H9 (cell line): ENCODE data around the gene SLC6A18. TPM values are rescaled to one million over a fixed set of nuclear protein-coding genes. Genes with fewer than 3 reads are reported as not detected.

Experiments used
- DNase-seq: peaks from one replicate; pipeline ENCODE4 v3.0.0-alpha.2; 2017
- H2AFZ ChIP-seq: one replicate; pipeline ENCODE4 v1.6.1; 2013; ENCODE audit warnings: mild to moderate bottlenecking, low read length, control low read depth, moderate library complexity
- H2AK5ac ChIP-seq: 2 replicates; pipeline ENCODE4 v1.6.1; 2013; ENCODE audit warnings: low read length, control low read depth, mixed read lengths; ENCODE audit not compliant: insufficient read length
- H2BK120ac ChIP-seq: one replicate; pipeline ENCODE4 v1.6.1; 2013; ENCODE audit warnings: low read depth, mild to moderate bottlenecking, low read length, control low read depth, inconsistent platforms; ENCODE audit not compliant: poor library complexity, severe bottlenecking
- H2BK12ac ChIP-seq: 2 replicates; pipeline ENCODE4 v1.6.1; 2013; ENCODE audit warnings: low read length, control low read depth, mixed read lengths, low read depth; ENCODE audit not compliant: insufficient read length
- H2BK15ac ChIP-seq: 2 replicates; pipeline ENCODE4 v1.6.1; 2013; ENCODE audit warnings: low read depth, low read length, control low read depth
- H2BK20ac ChIP-seq: one replicate; pipeline ENCODE4 v1.6.1; 2013; ENCODE audit warnings: low read depth, mild to moderate bottlenecking, low read length, control low read depth, inconsistent platforms; ENCODE audit not compliant: poor library complexity, severe bottlenecking
- H2BK5ac ChIP-seq: 2 replicates; pipeline ENCODE4 v1.6.1; 2013; ENCODE audit warnings: low read length, control low read depth, mixed read lengths; ENCODE audit not compliant: insufficient read length
- H3K14ac ChIP-seq: 2 replicates; pipeline ENCODE4 v1.6.1; 2013; ENCODE audit warnings: low read length, control low read depth; ENCODE audit not compliant: insufficient read depth
- H3K18ac ChIP-seq: 2 replicates; pipeline ENCODE4 v1.6.1; 2013; ENCODE audit warnings: low read depth, mild to moderate bottlenecking, mixed read lengths, low read length, control low read depth; ENCODE audit not compliant: insufficient read length
- H3K23ac ChIP-seq: 2 replicates; pipeline ENCODE4 v1.6.1; 2013; ENCODE audit warnings: low read length, control low read depth, mixed read lengths, low read depth; ENCODE audit not compliant: insufficient read length
- H3K23me2 ChIP-seq: 2 replicates; pipeline ENCODE4 v1.6.1; 2013; ENCODE audit warnings: low read depth, mild to moderate bottlenecking, mixed read lengths, low read length, control low read depth; ENCODE audit not compliant: insufficient read length, poor library complexity, severe bottlenecking
- H3K27ac ChIP-seq: 2 replicates; pipeline ENCODE4 v1.5.1; 2013; ENCODE audit warnings: low read length, control low read depth, mixed read lengths, low read depth; ENCODE audit not compliant: insufficient read length
- H3K27me3 ChIP-seq: 2 replicates; pipeline ENCODE4 v1.6.1; 2013; ENCODE audit warnings: low read length, control low read depth, inconsistent platforms; ENCODE audit not compliant: insufficient read depth
- H3K4ac ChIP-seq: 2 replicates; pipeline ENCODE4 v1.6.1; 2013; ENCODE audit warnings: low read depth, mild to moderate bottlenecking, control low read depth, inconsistent platforms, low read length, moderate library complexity
- H3K4me1 ChIP-seq: 2 replicates; pipeline ENCODE4 v1.6.1; 2013; ENCODE audit warnings: low read length, control low read depth, inconsistent platforms; ENCODE audit not compliant: insufficient read depth
- H3K4me2 ChIP-seq: 2 replicates; pipeline ENCODE4 v1.6.1; 2013; ENCODE audit warnings: low read length, control low read depth, mixed read lengths; ENCODE audit not compliant: insufficient read length, insufficient read depth
- H3K56ac ChIP-seq: 2 replicates; pipeline ENCODE4 v1.6.1; 2013; ENCODE audit warnings: low read depth, mild to moderate bottlenecking, mixed read lengths, low read length, control low read depth; ENCODE audit not compliant: insufficient read length
- H3K79me1 ChIP-seq: 2 replicates; pipeline ENCODE4 v1.6.1; 2013; ENCODE audit warnings: low read depth, mild to moderate bottlenecking, moderate library complexity, low read length, control low read depth, inconsistent platforms; ENCODE audit not compliant: insufficient read depth, poor library complexity, severe bottlenecking
- H3K79me2 ChIP-seq: 2 replicates; pipeline ENCODE4 v1.6.1; 2013; ENCODE audit warnings: low read length, control low read depth, inconsistent platforms; ENCODE audit not compliant: insufficient read depth
- H3K9ac ChIP-seq: 2 replicates; pipeline ENCODE4 v1.6.1; 2013; ENCODE audit warnings: low read length, control low read depth, mixed read lengths; ENCODE audit not compliant: insufficient read length; ENCODE audit errors: extremely low read depth
- H3K9me3 ChIP-seq: one replicate; pipeline ENCODE4 v1.6.1; 2013; ENCODE audit warnings: low read depth, low read length, inconsistent platforms; ENCODE audit not compliant: control insufficient read depth
- H3T11ph ChIP-seq: one replicate; pipeline ENCODE4 v1.6.1; 2013; ENCODE audit warnings: mild to moderate bottlenecking, low read length, control low read depth, inconsistent platforms
- H4K20me1 ChIP-seq: one replicate; pipeline ENCODE4 v1.6.1; 2013; ENCODE audit not compliant: control insufficient read depth, insufficient read length, insufficient read depth
- H4K5ac ChIP-seq: 2 replicates; pipeline ENCODE4 v1.6.1; 2013; ENCODE audit warnings: low read depth, mild to moderate bottlenecking, mixed read lengths, low read length, control low read depth; ENCODE audit not compliant: insufficient read length
- H4K8ac ChIP-seq: replicated peaks from 2 replicates; pipeline ENCODE4 v1.6.1; 2013; ENCODE audit warnings: low read length, control low read depth, mixed read lengths, low read depth; ENCODE audit not compliant: insufficient read length
- H4K91ac ChIP-seq: 2 replicates; pipeline ENCODE4 v1.6.1; 2013; ENCODE audit warnings: low read depth, mild to moderate bottlenecking, moderate library complexity, mixed read lengths, low read length, control low read depth; ENCODE audit not compliant: insufficient read length
- H3K27ac Mint-ChIP-seq, 3 experiments: 2 replicates in 2 of 3; 3 replicates in 1 of 3; pipeline ENCODE4 v1.8.0; 2020 to 2021; ENCODE audit warnings: mixed read lengths in 3 of 3, mild to moderate bottlenecking in 1 of 3, moderate library complexity in 1 of 3
- H3K27me3 Mint-ChIP-seq: 2 replicates; pipeline ENCODE4 v1.8.0; 2021; ENCODE audit warnings: low read depth, mild to moderate bottlenecking, moderate library complexity, mixed read lengths
- H3K36me3 Mint-ChIP-seq, 3 experiments: 2 replicates in 2 of 3; 3 replicates in 1 of 3; pipeline ENCODE4 v1.8.0; 2020 to 2021; ENCODE audit warnings: low read depth in 3 of 3, mixed read lengths in 3 of 3; ENCODE audit not compliant: insufficient read depth in 1 of 3
- H3K4me1 Mint-ChIP-seq, 2 experiments: 2 replicates each; pipeline ENCODE4 v1.8.0; 2020; ENCODE audit warnings: mixed read lengths in 2 of 2
- H3K4me3 Mint-ChIP-seq, 2 experiments: 2 replicates in 1 of 2; 3 replicates in 1 of 2; pipeline ENCODE4 v1.8.0; 2020 to 2021; ENCODE audit warnings: mild to moderate bottlenecking in 2 of 2, mixed read lengths in 2 of 2, moderate library complexity in 1 of 2
- H3K9me3 Mint-ChIP-seq, 2 experiments: 2 replicates in 1 of 2; 3 replicates in 1 of 2; pipeline ENCODE4 v1.8.0; 2020; ENCODE audit warnings: mild to moderate bottlenecking in 2 of 2, mixed read lengths in 2 of 2, moderate library complexity in 1 of 2
- CTCF ChIP-seq: fragments of 200-600 bp; sonication (generic); conservative IDR thresholded peaks from 3 replicates; pipeline ENCODE4 v1.8.0; 2021; ENCODE audit warnings: antibody characterized with exemption, mild to moderate bottlenecking
- WGBS: extraction: QIAGEN DNeasy Blood & Tissue Kit; methylation state at CpG from one replicate; pipeline ENCODE4 v1.1.7; 2013; ENCODE audit warnings: missing lambda C conversion rate, low lambda C conversion rate, mixed read lengths; ENCODE audit not compliant: insufficient read length; ENCODE audit errors: extremely low coverage; 5-methylcytosine and 5-hydroxymethylcytosine counted together
- total RNA-seq: library from RNA; stranded (reverse); gene quantifications from 2 replicates; pipeline ENCODE4 v1.2.1, GENCODE V29; 2021

Gene SLC6A18
- total RNA-seq, 1 experiment from 2014 or later, result not detected

DNA sequence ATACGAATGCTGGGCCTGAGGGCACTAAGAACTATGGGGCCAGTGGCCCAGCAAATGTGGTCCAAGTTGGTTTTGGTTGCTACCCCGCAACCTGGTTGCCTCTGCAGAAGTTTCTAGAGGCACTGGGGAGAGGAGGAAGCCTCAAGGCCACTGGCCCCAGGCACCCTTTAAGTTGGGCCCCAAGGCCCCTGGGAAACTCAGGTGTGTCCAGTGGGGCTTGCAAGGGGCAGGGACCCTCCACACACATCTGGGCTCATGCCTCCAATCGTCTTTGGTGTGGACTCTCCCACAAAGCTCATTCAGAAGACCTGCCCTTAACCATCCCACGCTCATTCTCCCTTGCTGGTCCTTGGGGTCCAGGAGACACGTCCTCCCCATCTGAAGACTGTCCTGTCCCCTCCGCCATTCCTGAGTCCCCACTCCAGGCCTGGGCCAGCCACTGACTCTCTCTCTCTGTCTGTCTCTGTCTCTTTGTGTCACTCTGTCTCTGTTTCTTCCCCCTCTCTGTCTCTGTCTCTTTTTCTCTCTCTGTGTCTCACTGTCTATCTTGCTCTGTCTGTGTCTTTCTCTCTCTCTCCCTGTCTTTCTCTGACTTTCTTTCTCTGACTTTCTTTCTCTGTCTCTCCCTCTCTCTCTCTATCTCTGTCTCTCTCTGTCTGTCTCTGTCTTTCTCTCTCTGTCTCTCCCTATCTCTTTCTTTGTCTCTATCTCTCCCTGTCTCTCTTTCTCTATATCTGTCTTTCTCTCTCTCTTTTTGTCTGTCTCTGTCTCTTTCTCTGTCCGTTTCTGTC lies 27.1 kb upstream of the SLC6A18 start:
- no peaks in the 10 kb centered on the region for H3K79me1 ChIP-seq
- no peak overlapping the region for H2BK120ac ChIP-seq
- H2BK15ac ChIP-seq, result no peak overlapping the region
- no peak overlapping the region for H2AK5ac ChIP-seq
- no peaks in the 10 kb centered on the region for H3K9me3 ChIP-seq
- no peak overlapping the region for H2BK5ac ChIP-seq
- H3K4me2 ChIP-seq, result no peak overlapping the region
- no peaks in the 10 kb centered on the region for H3K23me2 ChIP-seq
- no peak overlapping the region for H4K5ac ChIP-seq
- no peak overlapping the region for H2AFZ ChIP-seq
- H2BK12ac ChIP-seq, result no peak overlapping the region
- H4K8ac ChIP-seq, result no peak overlapping the region
- H3K14ac ChIP-seq, result no peak overlapping the region; the same call in 1 of the 2 replicates
- no peaks in the 10 kb centered on the region for H3K79me2 ChIP-seq
- DNase-seq, result no peak
- H4K20me1 ChIP-seq, result no peaks in the 10 kb centered on the region
- H3K9me3 Mint-ChIP-seq, result no peaks in the 10 kb centered on the region
- no peak overlapping the region for H3T11ph ChIP-seq
- WGBS, result no CpG with 5 or more reads among the region's 7 CpGs
- H3K4me3 Mint-ChIP-seq, result no peak overlapping the region
- no peak overlapping the region for H3K56ac ChIP-seq
- no peaks in the 10 kb centered on the region for H3K36me3 Mint-ChIP-seq
- no peak overlapping the region for H3K23ac ChIP-seq
- no peak overlapping the region for H4K91ac ChIP-seq
- no peaks in the 10 kb centered on the region for H3K4me1 Mint-ChIP-seq
- H3K18ac ChIP-seq, result no peak overlapping the region
- H3K4me1 ChIP-seq, result no peaks in the 10 kb centered on the region
- H3K27ac Mint-ChIP-seq, result no peak overlapping the region
- peaks cover 5% of the 10 kb centered on the region for H3K27me3 Mint-ChIP-seq
- no peaks in the 10 kb centered on the region for H3K27me3 ChIP-seq
- no peak for TF ChIP-seq CTCF
- H3K27ac ChIP-seq, result no peak overlapping the region
- H3K4ac ChIP-seq, result no peak overlapping the region
- H3K9ac ChIP-seq, result no peak overlapping the region
- H2BK20ac ChIP-seq, result no peak overlapping the region
